ENCODE measurements around the gene ARIH1.
"Not testable (repeated sequence)": the region's sequence is repeated elsewhere in the genome, so short reads cannot be mapped to it uniquely, and the experiment has no call there.

Gene ARIH1

GRCh38 chr15:72609862-72610261 is 135.7 kb downstream of the ARIH1 start:
- DNase-seq = no peak

DNA sequence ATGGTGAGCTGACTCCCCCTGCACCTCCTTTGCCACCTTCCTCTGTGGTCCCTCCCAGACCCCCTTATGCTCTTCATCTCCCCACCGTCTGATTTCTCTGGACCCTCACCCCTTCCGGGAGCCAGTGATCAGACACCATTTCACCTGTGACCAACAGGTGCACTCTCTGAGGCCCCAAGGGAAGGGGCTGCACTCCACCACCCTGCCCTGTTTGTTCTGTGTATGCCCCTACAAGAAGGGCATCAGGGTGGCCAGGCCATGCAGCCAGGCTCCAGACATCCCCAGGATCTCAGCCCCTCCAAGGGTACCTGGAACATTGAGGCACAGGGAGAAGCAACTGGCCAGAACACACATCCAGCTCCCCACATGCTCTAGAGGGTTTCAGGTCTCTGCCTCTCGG is 138.2 kb downstream of the ARIH1 start:
- not testable (repeated sequence) for DNase-seq

- no peak for DNase-seq
Observed at GRCh38 chr15:72614810-72615532, 140.8 kb downstream of the ARIH1 start.

DNA sequence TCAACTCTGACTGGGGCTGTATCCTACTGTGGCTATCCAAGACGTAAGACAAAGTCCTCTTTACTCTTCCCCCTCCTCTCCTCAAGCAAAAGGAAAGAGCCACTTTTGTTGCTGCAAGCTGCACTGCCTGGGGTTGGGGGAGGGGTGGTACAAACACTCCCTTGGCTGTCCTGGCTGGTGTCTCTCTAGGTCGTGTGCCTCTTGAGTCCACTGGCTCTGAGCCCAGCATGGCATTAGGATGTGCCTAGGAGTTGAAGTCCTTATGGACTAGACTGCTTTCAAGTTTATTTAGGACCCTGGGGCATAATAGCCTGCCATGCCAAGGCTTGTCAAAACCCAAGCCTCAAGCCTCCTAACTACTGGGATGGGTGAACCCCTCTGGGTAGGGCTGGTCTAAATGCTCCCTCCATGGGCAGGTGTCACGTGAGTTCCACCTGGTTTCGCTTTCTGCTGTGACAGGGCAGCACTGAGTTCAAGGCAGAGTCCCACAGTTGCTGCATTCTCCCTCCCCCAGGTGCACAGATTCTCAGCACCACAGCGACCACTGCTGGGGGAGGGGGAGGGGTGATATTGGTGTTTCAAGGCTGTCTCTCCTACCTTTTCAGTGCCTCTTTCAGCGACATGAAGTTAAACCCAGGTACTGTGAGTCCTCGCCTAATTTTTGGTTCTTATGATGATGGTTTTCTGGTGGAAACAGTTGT is 141.6 kb downstream of the ARIH1 start:
- not testable (repeated sequence) for DNase-seq

GRCh38 chr15:72616491-72617210 is 142.5 kb downstream of the ARIH1 start:
- no peak for DNase-seq

GRCh38 chr15:72623854-72624253 is 149.7 kb downstream of the ARIH1 start:
- DNase-seq = not testable (repeated sequence)

- not testable (repeated sequence) for DNase-seq
Observed at GRCh38 chr15:72626153-72626552, 152.0 kb downstream of the ARIH1 start.

DNA sequence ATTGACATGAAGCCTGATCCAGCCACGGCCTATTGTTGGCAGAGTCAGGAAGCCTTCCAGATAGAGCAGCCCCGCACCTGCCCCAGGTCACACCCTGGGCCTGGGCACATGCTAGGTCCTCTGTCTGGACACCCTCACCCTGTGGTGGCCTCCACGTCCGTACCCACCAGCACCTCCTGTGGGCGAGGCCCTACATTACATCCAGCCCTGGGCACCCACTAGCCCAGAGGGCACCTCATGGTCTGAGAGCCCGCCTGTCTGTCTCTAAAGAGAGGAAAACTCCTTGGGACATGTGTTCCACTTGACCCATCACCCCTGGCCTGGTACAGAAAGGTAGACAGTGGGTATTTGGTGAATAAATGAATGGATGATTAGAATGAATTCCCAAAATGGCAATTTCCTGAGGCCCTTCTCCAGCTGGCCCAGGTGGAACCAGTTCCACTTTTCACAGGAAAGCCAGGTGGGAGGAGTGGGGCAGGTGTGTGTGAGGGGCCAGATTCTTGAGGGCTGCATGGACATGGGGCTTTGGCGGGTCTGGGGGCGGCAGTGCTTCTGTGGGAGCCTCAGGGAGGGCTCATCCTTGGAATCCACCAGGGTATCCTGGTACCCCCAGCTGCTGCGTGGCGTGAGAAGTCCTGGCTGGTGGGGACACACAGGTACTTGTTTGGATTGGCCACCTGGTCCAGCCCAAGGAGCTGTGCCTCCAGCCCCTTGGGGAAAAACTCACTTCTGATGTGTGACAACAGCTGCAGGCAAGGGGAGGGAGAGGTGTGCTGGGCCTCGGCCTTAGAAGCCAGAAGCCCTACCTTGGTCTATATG is 154.3 kb downstream of the ARIH1 start:
- DNase-seq = not testable (repeated sequence)

- not testable (repeated sequence) for DNase-seq
Observed at GRCh38 chr15:72629068-72629570, 155.0 kb downstream of the ARIH1 start.

DNA sequence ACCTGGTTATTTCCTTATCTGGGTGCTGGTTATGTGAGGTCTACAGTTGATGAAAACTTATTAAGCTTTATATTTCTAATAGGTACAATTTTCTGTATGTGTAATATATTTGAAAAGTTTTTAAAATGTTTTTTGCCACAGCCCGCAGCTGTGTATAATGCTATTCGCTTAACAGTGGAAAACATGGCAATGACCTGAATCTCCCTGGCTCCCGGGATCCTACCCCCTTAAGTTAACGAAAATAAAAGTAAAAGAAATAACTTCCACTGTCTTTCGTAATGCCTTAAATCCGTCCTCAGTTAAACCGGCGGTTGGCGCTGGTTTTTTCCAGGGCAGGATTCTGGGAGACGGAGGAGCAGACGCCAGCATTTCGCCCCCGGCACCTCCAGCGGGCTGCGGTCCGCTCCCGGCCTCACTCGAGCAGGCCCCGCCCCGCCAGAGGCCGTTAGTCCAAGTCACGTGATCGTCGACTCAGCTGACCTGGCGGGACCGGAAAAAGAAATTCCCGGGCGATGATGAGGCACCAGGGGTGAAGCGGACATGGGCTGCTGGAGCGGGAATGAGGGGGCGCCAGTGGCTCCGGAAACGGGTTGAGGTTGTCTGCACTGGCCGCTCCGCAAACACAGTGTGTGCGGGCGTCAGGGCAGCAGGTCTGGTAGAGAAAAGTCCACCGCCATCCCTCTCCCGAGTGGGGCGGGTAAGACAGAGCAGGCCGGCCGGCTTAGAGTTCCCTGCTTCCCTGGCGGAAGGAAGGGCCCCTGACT is 162.6 kb downstream of the ARIH1 start:
- not testable (repeated sequence) for DNase-seq

- not testable (repeated sequence) for DNase-seq
Observed at GRCh38 chr15:72639759-72640483, 165.8 kb downstream of the ARIH1 start.

- DNase-seq = not testable (repeated sequence)
Observed at GRCh38 chr15:72642271-72642670, 168.1 kb downstream of the ARIH1 start.

- not testable (repeated sequence) for DNase-seq
Observed at GRCh38 chr15:72648631-72649253, 174.6 kb downstream of the ARIH1 start.

All from NCI-H1417 treated with DMSO at 0.1 percent for 48 hours (cell line).